Neutrophil (primary cell): ENCODE results near the gene HOXC4.

Experiments
- H3K27ac ChIP-seq: fragments of 200-600 bp; sonication (generic); 2 replicates; pipeline ENCODE4 v1.5.1; 2016; ENCODE audit warnings: mild to moderate bottlenecking, moderate library complexity
- H3K27me3 ChIP-seq: fragments of 200-600 bp; sonication (generic); 2 replicates; pipeline ENCODE4 v1.6.0; 2016; ENCODE audit warnings: mild to moderate bottlenecking
- H3K36me3 ChIP-seq: fragments of 200-600 bp; sonication (generic); 2 replicates; pipeline ENCODE4 v1.5.1; 2017
- H3K4me1 ChIP-seq, 2 experiments: fragments of 200-600 bp in 1 of 2; sonication (generic) in 1 of 2; 1 replicate in 1 of 2; 2 replicates in 1 of 2; pipeline versions ENCODE4 v1.5.1 to v1.6.1; 2013 to 2016; ENCODE audit warnings: low read depth in 1 of 2, low read length in 1 of 2, mild to moderate bottlenecking in 1 of 2, moderate library complexity in 1 of 2; ENCODE audit not compliant: control insufficient read depth in 1 of 2, insufficient read depth in 1 of 2
- H3K4me3 ChIP-seq, 2 experiments: fragments of 200-600 bp in 1 of 2; sonication (generic) in 1 of 2; 1 replicate in 1 of 2; 2 replicates in 1 of 2; pipeline ENCODE4 v1.5.1; 2013 to 2016; ENCODE audit warnings: low read depth in 1 of 2, low read length in 1 of 2, mild to moderate bottlenecking in 1 of 2, moderate library complexity in 1 of 2
- H3K9me3 ChIP-seq: fragments of 200-600 bp; sonication (generic); 2 replicates; pipeline ENCODE4 v1.5.1; 2016
- TF ChIP-seq, protein P1 (sequence below): fragments of 200-600 bp; sonication (generic); IDR thresholded peaks from 2 replicates; pipeline ENCODE4 v1.5.1; 2016; ENCODE audit warnings: antibody characterized with exemption

HOXC4 gene

DNA sequence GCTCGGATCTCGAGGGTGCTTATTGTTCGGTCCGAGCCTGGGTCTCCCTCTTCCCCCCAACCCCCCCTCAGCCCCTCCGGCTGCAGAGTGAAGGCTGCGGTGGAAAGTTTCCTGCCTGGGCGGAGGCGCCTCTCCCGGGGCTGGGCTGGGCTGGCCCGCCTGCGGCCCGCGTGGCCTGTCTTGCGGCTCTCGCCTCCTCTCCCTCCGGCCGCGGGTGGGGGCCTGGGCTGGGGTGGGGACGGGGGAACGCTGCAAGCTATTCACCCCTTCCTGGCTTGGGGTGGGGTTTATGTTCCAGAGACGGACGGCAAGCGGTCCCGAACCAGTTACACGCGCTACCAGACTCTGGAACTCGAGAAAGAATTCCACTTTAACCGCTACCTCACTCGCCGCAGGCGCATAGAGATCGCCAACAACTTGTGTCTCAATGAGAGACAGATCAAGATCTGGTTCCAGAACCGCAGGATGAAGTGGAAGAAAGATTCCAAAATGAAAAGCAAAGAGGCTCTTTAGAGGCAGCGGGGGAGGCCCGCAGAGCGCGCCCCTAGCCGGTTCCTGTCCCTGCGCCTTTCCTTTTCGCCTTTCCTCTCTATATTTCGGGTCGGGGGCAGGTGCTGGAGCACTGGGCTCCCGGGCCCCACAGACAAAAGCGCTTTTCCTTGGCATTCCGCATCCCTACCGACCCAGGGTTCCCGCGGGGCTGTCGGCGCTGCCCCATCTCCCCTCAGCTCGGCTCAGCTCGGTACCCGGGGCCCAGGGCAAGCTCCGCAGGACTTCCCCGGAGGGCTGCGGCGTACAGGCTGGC lies 19.5 kb upstream of the HOXC4 start:
- Histone ChIP-seq H3K9me3 (peaks cover 7% of the 10 kb centered on the region), H3K4me1 (no peaks in the 10 kb centered on the region), H3K4me3 (no peak overlapping the region), H3K36me3 (no peaks in the 10 kb centered on the region), H3K27me3 (peaks cover 100% of the 10 kb centered on the region), H3K27ac (no peak overlapping the region)
- TF ChIP-seq, protein P1, sequence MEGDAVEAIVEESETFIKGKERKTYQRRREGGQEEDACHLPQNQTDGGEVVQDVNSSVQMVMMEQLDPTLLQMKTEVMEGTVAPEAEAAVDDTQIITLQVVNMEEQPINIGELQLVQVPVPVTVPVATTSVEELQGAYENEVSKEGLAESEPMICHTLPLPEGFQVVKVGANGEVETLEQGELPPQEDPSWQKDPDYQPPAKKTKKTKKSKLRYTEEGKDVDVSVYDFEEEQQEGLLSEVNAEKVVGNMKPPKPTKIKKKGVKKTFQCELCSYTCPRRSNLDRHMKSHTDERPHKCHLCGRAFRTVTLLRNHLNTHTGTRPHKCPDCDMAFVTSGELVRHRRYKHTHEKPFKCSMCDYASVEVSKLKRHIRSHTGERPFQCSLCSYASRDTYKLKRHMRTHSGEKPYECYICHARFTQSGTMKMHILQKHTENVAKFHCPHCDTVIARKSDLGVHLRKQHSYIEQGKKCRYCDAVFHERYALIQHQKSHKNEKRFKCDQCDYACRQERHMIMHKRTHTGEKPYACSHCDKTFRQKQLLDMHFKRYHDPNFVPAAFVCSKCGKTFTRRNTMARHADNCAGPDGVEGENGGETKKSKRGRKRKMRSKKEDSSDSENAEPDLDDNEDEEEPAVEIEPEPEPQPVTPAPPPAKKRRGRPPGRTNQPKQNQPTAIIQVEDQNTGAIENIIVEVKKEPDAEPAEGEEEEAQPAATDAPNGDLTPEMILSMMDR = no peak

DNA sequence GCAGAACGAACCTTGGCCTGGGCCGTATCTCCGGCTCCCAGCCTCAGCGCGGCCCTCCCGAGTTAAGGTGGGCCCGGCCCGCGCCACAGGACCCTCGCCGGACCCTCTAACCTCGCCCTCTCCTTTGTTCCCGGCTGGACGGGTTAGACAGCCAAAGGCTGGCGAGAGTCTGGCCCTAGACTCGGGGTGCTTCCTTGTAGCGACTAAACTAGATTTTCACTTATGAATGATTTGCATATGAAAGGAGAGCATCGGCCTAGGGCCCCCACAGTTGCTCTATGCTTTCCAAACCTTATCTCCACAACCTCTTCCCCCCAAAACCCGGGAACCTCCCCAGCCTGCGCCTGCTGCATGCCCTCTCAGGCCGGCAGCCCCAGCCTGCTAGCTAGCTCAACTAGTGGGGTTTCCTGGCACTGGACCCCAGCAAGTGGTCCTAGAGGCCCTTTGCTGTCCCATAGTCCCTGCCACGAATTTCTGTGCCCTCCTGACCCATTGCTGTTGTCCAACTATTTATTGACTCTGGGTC lies 18.8 kb upstream of the HOXC4 start:
- H3K9me3 ChIP-seq = peaks cover 7% of the 10 kb centered on the region
- no peaks in the 10 kb centered on the region for H3K36me3 ChIP-seq
- no peak overlapping the region for H3K27ac ChIP-seq
- H3K4me3 ChIP-seq = no peak overlapping the region
- TF ChIP-seq, protein P1 = no peak
- H3K4me1 ChIP-seq = no peaks in the 10 kb centered on the region
- H3K27me3 ChIP-seq = peaks cover 100% of the 10 kb centered on the region

DNA sequence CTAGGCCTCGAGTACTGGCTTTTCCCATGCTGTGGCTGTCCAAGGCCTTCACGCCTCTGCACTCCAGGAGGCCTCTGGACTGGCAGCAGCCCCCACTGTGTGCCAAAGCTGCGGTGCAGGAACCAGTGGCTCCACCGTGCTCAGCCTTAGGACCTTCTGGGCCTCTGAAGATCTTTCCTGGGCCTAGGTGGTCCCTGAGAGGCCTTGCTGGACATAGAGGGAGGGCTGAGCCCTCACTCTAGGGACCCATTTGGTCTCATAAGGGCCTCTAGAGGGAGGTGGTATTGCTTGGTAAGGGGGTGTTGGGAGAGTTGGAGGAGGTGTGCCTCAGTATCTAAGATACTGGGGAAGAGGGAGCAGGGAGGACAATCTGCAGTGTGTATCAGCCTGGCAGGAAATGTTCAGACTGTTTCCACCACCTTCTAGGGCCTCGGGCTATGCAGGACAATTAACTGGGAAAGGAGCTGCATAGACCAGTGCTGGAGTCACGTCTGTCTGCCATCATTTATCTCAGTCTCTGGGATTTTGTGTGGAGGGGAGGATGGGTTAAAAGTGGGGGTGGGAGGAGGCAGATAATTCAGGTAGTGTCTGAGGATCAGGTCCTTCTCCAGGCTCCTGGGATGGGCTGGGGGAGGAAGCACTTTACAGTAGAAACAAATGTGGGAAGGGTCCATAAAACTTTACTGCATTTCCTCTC lies 17.9 kb upstream of the HOXC4 start:
- Histone ChIP-seq H3K9me3 (peaks cover 7% of the 10 kb centered on the region), H3K36me3 (no peaks in the 10 kb centered on the region), H3K4me1 (no peaks in the 10 kb centered on the region), H3K4me3 (no peak overlapping the region), H3K27me3 (peaks cover 100% of the 10 kb centered on the region), H3K27ac (no peak overlapping the region)
- TF ChIP-seq, protein P1 = no peak

DNA sequence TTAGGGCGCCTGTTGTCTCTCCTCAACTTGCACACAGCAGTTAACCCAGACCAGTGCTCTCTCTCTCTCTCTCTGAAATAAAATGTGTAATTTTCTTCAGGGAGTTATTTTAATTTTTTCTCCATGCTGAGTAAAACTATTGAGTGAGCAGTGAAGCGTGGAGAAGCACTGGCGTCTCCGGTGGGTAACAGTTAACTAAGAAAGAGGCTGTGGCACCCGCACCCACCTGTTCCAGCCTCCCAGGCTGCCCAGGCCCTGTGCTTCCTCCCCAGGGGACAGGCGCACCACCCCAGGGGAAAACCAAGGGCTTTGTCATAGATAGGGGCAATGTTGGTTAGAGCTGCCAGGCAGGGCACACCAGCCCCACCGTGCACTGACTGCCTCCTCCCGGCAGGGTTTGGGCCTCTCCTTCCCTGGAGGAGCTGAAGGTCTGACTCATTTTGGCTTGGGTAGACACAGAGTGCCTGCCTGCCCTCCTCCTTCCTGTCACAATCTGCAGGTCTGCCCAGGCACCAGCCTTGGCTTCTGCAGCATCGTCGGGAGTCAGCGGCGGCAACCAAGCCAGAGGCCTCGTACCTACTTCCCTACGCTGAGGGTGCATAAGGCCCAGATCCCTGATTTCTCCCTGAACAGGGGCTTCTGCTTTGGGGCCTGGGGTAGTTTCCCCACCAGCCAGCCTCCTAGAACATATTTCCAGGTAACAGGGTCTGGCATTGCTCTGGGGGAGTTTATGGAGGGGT lies 16.8 kb upstream of the HOXC4 start:
- Histone ChIP-seq H3K27ac (no peak overlapping the region), H3K36me3 (no peaks in the 10 kb centered on the region), H3K4me1 (no peaks in the 10 kb centered on the region), H3K4me3 (no peak overlapping the region), H3K9me3 (peaks cover 7% of the 10 kb centered on the region), H3K27me3 (peaks cover 100% of the 10 kb centered on the region)
- TF ChIP-seq, protein P1 = no peak

DNA sequence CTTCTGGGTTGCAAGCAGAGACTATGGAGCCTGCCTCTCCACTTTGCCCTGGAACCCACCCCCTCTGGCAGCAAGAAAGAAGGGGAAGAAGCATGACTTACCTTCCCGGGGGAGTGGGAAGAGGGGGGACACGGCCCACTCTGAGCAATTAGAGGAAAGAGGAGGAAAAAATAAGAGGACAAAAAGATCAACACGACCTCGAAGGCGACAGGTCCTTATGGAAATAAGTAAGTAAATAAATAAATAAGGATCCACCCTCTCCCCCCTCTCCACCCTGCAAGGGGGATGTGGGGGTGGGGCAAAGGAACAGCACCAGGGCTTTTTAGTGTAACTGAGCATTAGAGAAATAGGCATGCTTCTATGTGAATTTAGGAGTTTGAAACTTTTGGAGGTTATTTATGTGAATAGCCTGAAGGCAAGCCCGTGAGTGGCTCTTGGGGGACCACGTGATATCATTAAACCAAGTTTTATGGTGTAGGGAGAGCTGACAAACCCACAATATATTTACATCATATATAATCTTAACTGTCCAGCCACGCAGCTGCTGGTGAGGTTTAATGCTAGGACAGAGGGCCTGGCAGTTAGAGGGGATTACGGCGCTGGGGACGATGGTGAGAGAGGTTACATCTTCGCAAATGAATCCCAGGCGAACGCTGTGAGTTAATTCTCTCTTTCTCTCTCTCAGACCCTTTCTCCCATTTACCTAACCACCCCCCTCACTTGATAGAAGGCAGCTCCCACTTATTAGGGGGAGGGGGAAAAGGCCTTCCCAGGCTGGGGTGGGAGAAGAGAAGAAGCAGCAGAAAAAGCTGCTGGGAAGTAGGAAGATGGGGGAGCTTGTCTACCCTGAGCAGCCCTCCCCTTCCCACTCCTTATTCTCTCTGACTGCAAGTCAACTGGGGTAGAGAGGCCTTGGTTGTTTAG lies 16.0 kb upstream of the HOXC4 start:
- no peaks in the 10 kb centered on the region for H3K4me1 ChIP-seq
- peaks cover 6% of the 10 kb centered on the region for H3K9me3 ChIP-seq
- H3K27ac ChIP-seq = no peak overlapping the region
- peaks cover 100% of the 10 kb centered on the region for H3K27me3 ChIP-seq
- H3K36me3 ChIP-seq = no peaks in the 10 kb centered on the region
- TF ChIP-seq, protein P1 = no peak
- H3K4me3 ChIP-seq = no peak overlapping the region
